Measurements from ENCODE around the gene MAST4. TPM values are rescaled to one million over a fixed set of nuclear protein-coding genes. Genes with fewer than 3 reads are reported as not detected.
A peak's percentile ranks its signal among the peaks of the same experiment; 100 is the strongest.

The MAST4 gene
- total RNA-seq, 1 donor from 2014 or later: 13.9 TPM

DNA sequence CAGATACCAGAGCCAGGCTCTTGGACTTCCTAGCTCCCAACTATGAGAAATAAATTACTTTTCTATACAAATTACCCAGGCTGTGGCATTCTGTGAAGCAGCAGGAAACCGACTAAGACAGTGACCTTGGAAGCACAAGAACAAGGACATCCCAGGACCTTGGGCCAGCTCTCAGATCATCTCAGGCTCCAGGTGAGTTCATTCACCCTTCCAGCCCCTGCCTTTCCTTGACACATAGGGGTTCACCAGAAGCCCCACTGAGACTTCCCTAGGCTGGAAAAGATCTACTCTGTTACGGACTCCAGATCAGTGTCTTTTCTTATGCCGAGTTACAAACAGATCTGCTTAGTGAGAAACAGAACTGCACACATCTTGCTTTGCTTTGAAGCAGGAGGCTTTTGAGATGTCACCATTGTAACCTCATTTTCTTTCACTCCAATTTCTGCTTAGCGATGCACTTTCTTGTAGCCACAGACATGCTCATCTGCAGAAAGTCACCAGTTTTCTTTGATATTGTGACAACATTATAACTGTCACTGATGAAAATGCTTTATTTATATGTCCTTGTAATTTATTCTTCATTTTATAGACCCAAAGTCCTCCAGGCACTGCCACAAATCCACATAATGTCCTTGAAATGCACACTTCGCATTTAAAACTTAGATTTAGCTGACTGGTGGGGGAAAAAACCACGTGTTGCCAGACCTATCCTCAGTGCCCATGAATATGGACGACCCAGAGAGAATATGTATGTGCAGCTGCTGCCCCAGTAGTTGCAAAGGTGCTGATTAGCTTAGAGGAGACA, 592.3 kb downstream of the MAST4 start:
- FAIRE-seq (no peak), DNase-seq (ENCODE audit: low spot score in 2 of 2) (no peak)

DNA sequence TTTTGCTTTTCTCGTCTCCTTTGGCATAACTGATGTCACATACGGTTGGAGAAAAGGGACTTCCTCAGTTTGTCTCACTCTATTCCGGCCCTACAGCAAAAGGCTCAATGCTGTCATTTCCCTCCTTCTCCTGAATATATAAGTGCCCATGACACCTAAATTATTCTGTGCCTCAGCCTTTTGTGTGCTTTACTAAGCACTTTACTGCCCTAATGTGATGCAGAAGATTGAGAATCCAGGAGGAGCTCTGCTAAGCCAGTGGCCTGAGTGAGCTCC, 592.8 kb downstream of the MAST4 start:
- DNase-seq (ENCODE audit: low spot score in 2 of 2): no peak
- no peak for FAIRE-seq

DNA sequence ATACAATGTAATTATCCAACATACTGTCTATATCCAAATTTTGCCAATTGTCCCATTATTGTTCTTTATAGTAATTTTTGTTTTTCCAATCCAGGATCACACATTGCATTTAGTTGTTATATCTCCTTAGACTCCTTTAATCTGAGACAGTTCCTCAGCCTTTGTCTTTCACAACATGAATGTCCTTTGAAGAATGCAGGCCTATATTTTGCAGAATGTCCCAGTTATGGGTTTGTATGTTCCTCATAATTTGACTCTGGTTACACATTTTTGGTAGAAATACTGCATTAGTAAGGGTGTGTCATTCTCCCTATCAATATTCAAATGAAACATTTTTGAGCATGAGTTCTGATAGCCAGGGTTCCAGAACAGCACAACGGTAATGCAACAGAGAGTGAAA, 593.7 kb downstream of the MAST4 start:
- no peak for FAIRE-seq

DNA sequence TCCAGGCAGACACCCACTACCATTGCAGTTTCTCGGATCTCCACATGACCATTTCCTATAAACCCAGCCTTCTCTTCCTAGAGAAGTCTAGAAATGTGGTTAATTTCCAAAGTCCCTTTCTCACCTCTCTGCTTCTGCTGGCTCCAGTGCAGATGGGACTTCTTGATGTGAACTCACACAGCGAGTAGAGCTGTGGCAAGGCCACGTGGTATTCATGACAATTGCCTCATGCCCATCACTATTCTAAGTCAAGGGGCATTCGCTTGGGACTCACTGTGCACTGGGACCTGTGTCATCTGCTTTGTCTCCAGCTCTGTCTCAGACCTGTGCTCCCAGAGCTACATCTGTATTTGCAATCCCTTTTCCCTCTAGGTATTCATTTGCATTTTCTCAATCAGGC, 594.2 kb downstream of the MAST4 start:
- FAIRE-seq (no peak), DNase-seq (ENCODE audit: low spot score in 2 of 2) (no peak)

More for the DNA sequence above, 593.7 kb downstream of the MAST4 start:
- no peak for DNase-seq (ENCODE audit: low spot score in 2 of 2)

DNA sequence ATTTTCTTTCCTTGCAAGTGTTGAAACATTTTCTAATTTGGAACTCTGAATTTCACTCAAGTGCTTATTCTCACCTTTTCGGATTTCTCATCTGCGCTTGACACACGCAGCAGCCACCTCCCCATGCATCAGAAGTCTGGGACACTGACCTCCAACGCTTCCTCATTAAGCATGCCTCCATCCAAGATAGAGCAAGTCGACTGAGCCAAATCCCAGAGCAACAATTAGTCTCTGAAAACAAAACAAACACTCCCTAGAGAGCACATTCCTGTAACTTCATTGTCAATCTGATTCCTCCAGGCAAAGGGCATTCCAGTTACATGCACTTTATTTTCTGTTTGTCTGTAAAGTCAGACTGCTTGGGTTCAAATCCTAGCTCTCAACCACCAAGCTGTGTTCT, 594.7 kb downstream of the MAST4 start:
- FAIRE-seq (no peak), DNase-seq (ENCODE audit: low spot score in 2 of 2) (no peak)

DNA sequence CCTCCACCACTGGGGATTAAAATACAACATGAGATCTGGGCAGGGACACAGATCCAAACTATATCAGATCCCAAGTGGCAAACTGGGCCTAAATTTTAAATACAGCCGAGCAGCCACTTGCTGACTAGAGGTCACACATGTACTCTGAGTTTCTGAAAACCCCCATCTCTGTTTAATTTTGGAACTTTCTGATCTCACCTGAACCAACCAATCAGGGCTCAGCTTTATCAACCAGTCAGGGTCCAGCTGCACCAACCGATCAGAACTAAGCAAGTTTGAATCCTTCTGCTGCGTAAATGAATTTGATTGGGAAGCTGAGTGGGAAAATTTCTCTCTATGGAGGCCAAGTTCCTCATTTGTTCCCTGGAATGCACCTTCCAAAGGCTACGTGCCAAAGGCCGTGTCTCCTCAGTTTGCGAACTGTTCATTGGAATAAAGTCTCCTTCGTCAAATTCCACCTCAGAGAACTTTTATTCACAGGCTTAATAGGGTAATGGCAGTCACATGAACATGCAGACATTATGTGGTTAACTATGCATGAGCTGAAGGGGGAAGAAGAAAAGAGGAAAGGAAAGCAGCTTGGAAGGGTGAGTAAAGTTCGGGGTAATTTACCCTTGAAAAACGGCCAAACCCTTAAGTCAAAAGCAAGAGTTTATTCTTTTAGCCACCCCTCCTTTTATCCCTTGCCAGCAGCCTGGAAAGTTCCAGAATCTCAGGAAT, 596.7 kb downstream of the MAST4 start:
- DNase-seq (ENCODE audit: low spot score in 2 of 2) (no peak), FAIRE-seq (no peak)

DNA sequence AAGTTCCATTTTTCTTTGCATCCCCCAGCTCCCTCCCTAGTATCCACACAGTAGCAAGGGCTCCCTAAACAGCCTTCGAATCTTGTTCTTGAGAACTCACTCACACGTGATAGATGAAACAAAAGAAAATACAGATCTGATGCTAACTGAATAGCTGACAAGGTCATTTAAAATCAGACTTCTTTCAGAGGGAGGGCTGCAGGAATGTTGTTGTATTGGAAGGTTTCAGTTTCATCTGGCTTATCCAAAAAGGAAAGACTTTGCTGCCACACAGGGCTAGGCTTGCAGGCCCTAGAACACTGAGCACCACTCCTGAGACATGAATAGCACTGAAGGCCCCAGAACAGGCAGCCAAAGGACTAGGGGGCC, 597.2 kb downstream of the MAST4 start:
- FAIRE-seq: no peak
- no peak for DNase-seq (ENCODE audit: low spot score in 2 of 2)

DNA sequence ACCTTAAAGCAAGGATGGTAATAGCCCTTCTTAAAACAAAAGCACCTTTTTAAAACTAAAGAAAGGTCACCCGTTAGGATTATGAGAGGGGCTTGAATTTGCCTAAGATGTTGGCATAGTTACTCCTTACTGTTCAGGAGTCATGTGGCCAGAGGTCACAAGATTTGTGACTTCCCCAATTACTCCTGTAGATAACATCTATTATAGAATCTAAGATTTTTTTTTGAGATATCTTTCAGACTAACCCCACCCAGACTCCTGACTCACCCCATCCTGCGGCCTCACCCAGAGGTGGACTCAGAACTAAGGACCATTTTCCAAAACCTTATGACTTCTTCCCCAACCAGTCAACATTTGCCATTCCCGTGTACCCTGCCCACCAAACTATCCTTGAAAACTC, 598.0 kb downstream of the MAST4 start:
- no peak for FAIRE-seq
- DNase-seq (ENCODE audit: low spot score in 2 of 2): no peak

DNA sequence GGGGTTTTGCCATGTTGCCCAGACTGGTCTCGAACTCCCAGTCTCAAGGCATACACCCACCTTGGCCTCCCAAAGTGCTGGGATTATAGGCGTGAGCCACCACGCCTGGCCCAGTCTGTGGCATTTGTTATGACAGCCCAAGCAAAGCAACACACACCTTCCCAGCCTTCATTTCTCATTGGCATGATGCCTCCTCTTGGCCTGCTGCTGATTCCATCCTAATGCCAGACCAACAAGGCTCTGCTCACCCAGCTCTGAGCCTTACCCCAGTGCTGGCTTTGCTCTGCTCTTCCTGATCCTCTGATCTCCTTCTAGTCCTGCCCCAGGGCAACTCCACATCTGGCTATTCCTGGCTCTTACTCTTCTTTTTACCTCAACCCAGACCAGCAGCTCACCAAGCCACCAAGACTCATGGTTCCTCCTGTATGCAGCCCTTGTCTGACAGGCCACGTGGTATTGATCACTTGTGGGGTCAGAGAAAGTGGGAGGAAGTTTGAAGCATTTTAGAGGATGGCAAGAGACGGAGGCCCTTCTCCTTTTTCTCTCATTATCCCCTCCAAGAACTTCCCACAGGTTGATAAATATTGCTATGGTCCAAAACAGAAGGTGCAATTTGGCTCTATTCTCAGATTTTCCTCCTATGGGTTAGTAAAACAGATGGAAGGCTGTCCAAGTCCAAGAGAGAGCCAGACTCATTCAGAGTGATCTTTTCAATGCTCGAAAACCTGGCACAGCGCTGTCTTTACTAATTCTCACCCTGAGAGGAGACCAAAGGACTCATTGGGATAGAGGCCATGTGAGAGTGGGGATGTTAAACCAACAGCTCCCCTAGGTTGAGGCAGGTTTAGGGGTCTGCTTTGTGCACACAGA, 599.4 kb downstream of the MAST4 start:
- DNase-seq (ENCODE audit: low spot score in 2 of 2) (no peak), FAIRE-seq (no peak)

DNA sequence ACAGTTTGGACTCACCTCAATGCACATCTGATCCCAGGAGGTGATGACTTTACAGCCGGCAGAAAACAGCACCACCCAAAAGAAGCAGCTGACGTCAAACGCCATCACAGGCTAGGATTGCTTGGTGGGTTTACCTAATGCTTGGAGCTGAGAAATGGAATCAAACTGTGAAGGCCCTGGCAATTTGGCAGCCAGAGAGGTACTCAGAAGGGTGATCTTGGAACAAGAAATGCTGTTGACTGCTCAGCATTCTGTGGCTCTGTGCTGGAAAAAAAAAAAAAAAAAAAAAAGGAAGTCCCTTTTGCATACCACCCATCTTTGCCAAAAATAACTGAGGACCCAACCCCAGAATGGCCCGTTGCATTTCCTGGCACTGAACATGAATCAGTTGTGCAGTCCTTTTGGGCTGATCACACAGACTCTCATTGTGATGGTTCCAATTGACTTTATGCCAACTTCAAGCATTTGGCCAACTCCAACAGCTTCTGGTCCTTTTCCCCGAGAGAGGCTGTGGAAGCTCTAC, 600.4 kb downstream of the MAST4 start, which contains the start of gene CD180:
Gene CD180 (minus strand): TSS at position 263 of the 523 bp plus-strand sequence. CDS start 158 bp downstream, at position 105.
- peak; percentile 83 for FAIRE-seq
- peak; percentile 29 for DNase-seq (ENCODE audit: low spot score in 2 of 2)

DNA sequence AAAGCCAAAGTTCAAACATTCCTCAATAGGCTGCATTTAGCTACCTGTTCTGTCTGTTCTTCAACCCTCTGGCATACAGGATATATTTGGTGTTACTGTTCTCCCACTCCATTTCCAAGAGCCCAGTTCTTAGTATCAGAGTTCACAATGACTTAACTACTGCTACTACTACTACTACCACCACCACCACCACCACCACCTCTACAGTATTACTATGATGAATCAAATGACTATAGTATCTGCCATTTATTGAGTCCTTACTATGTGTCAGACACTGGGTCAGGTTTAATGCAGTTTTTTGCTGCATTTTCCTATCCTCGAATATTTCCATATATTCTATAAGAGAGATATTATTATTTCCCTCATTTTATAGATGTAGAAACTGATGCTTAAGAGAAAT, 601.3 kb downstream of the MAST4 start:
- DNase-seq (ENCODE audit: low spot score in 2 of 2) (no peak), FAIRE-seq (no peak)

DNA sequence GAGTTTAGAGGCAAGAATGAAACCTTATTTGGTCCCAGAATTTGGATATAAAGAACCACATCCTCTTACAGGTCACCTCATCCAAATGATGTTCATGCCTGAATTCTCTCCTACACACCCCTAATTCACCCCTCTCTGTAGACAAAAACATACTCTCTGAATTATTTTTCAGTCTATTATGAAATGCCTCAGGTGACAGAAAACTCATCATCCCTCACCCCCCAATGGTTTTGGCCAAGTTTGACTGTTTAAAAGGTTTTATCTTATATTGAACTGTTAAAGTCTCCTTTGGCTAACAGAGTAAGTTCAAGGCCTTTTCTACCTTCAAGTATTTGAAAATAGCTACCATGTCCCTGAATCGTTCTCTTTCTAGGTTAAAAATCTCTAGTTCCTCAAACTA, 602.7 kb downstream of the MAST4 start:
- no peak for DNase-seq (ENCODE audit: low spot score in 2 of 2)
- no peak for FAIRE-seq

DNA sequence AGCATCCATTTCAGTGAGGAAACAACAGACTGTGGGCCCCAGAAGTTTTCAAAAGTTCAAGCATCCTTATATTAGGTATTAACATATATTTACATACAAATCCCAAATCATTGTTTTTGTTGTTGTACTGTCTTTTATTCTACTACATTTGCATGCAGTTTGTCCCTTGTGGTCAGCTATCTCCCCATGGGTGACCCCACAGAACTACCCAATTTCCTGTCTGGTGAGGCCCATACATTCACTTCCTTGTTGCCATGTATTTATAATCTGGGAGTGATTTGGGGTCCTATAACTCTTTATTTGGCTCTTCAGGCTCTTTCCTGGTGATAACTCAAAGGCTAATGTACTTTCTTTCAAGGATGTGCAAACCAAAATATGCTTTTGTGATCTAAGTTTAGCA, 603.7 kb downstream of the MAST4 start:
- DNase-seq (ENCODE audit: low spot score in 2 of 2) (no peak), FAIRE-seq (no peak)

DNA sequence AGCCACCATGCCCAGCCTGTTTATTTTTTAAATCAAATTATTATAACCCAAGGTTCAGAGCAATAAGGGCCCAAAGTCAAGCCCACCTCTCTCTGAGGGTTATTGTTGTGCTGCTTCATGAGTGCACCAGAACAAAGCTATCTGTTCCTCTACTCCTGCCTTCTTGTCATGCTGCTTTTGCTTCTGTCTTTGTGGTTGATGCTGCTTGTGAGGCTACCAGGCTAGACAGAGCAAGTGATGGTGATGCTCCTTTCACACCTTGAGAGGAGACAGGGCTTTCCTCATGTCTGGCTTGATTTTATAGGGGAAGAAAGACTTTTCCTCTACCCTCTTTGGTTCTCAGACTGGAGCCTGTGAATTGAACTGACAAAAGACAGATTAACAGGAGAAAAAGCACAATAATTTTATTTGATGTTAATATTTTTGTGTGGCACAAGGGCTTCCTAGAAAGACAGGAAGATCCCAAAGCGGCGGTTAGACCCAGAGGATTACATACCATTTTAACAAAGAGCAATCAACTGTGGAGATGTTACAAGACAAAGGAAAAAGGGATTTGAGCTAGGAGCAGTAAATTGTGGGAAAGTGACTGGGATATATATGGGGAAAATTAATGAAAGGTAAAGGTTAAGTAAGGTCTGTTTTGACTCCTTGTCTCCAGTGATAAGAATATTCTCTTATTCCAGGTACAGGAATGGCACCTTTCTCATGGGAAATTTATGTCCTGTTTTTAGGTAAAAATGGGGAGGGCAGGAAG, 604.8 kb downstream of the MAST4 start:
- DNase-seq (ENCODE audit: low spot score in 2 of 2) (no peak), FAIRE-seq (no peak)

DNA sequence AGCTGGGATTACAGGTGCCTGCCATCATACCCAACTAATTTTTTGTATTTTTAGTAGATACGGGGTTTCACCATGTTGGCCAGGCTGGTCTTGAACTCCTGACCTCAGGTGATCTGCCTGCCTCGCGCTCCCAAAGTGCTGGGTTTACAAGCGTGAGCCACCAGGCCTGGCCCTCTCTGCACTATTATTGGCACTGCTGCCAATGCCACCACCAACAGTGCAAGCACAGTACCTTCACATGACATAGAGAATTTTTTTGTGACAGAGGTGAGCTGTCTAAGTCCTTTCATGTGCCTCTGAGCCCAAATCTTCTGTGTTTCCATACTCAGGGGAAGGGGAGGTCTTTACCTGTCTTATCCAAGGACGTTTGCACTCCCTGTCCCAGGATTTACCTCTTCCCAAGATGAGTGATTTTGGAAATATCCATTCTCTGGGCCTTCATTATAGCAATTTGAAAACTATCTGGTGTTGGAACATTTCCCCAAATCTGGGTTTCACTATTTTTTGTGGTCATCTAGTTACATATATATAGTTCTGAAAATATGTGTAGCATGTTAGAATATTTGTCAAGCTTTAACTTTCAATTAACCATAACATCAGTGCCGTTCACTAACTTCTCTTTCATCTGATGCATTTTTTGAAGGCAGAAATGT, 605.8 kb downstream of the MAST4 start:
- FAIRE-seq (no peak), DNase-seq (ENCODE audit: low spot score in 2 of 2) (no peak)

DNA sequence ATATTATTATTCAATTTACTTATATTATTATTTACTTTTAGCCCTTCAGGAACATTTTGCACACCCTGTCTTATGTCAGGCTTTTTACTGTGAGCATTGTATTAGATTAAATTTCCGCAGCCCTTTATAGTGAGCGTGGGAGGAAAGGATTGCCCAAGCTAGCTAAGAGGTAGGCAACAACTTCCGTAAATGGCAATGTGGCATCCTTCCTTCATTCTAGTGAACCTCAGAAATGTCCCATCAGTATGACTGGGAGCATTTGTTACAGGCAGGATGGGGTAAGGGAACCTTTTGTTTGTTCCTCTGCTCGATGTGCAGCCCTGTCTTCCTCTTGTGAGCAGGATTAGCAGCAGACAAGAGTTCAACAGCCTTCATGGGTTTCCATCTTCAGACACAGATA, 606.6 kb downstream of the MAST4 start:
- FAIRE-seq: no peak
- DNase-seq (ENCODE audit: low spot score in 2 of 2): no peak

DNA sequence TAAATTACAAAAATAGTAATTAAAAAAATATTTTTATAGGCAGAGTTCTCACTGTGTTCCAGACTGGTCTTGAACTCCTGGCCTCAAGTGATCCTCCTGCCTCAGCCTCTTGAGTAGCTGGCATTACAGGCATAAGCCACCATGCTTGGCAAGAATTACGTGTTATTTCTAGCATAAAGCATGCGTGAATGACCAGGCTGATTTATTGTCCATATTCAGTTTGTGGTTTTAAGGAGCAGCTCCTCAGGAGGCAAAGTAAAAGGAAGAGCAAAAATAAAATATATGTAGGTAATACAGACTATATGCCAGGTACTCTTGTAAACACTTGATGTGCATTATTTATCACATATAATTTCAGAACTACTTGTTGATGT, 607.5 kb downstream of the MAST4 start:
- no peak for DNase-seq (ENCODE audit: low spot score in 2 of 2)

DNA sequence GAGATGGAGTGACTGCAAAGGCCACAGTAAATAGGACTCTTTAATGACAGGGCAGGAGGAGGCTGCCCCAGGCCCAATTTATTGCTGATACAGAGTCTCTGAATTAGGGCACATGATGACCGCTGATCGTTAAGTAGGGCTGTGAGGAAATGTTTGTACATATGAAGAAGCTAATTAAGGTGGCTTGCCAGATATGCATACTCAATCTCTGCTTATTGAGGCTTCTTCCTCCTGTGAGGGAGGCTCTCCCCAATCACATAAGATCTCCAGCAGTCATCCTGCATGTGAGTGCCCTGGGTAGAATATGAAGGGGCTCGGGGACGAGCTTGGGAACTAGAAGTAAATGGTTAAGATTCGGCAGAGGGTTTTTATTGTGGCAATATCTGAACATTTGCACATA, 608.6 kb downstream of the MAST4 start:
- FAIRE-seq (no peak), DNase-seq (ENCODE audit: low spot score in 2 of 2) (no peak)

More for the DNA sequence above, 607.5 kb downstream of the MAST4 start:
- no peak for FAIRE-seq

DNA sequence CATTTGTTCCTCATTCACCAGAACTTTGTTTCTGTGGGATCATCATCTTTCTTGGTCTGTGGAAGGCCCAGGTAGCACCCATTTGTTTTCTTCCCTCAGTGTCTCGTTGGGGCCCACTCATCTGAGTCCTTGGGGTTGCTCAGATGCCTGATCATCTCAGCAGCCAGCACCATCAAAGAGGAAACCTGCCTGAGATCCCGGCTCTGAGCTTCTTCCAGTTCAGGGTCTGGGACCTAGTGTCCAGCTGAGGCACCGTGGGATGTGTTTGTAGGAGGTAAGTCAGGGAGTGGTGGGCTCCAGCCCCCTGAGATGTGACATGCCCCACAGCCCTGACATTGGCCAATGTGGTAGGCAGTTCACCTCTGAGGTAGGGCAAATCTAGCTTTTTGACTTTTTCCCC, 609.8 kb downstream of the MAST4 start:
- FAIRE-seq (no peak), DNase-seq (ENCODE audit: low spot score in 2 of 2) (no peak)

DNA sequence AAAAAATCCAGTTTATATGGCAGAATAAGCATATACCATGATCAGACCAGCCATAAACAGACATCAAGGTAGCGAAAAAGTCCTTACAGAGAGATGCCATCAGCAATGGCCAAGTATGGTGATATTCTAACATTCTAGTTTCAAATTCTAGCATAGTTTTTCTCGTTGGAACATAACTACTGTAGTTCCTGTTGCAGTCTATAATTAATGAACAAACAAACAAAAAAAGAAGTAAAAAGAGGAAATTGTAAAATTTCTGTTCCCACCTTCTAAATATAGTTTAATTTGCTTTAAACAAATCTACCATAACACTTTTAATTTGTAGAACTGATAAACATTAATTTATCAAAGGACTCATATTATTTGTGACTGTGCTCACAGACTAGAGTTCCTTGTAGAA, 610.3 kb downstream of the MAST4 start:
- no peak for DNase-seq (ENCODE audit: low spot score in 2 of 2)
- FAIRE-seq: no peak

Measured in frontal cortex (tissue), 4 donors.